Nephron (organoid): ENCODE data around the gene TMEM220.

Experiments
- H3K27ac Mint-ChIP-seq, 3 experiments: 2 replicates each; pipeline ENCODE4 v1.8.0; 2020; ENCODE audit warnings: mixed read lengths in 3 of 3, mild to moderate bottlenecking in 2 of 3, moderate library complexity in 1 of 3
- H3K27me3 Mint-ChIP-seq: 2 replicates; pipeline ENCODE4 v1.8.0; 2021; ENCODE audit warnings: low read depth, mild to moderate bottlenecking, moderate library complexity, mixed read lengths
- H3K36me3 Mint-ChIP-seq: 2 replicates; pipeline ENCODE4 v1.8.0; 2020; ENCODE audit warnings: low read depth, mixed read lengths
- H3K4me1 Mint-ChIP-seq: 2 replicates; pipeline ENCODE4 v1.8.0; 2020; ENCODE audit warnings: mixed read lengths
- H3K4me3 Mint-ChIP-seq, 3 experiments: 2 replicates each; pipeline ENCODE4 v1.8.0; 2020; ENCODE audit warnings: mild to moderate bottlenecking in 3 of 3, mixed read lengths in 3 of 3, moderate library complexity in 2 of 3
- H3K9me3 Mint-ChIP-seq: 2 replicates; pipeline ENCODE4 v1.8.0; 2020; ENCODE audit warnings: mixed read lengths
- TF ChIP-seq, protein P1 (sequence below), 3 experiments: fragments of 200-600 bp; sonication (generic); IDR thresholded peaks; one replicate each; pipeline ENCODE4 v1.5.0; 2021; ENCODE audit warnings: antibody characterized with exemption in 3 of 3; ENCODE audit not compliant: unreplicated experiment in 3 of 3

The TMEM220 gene

DNA sequence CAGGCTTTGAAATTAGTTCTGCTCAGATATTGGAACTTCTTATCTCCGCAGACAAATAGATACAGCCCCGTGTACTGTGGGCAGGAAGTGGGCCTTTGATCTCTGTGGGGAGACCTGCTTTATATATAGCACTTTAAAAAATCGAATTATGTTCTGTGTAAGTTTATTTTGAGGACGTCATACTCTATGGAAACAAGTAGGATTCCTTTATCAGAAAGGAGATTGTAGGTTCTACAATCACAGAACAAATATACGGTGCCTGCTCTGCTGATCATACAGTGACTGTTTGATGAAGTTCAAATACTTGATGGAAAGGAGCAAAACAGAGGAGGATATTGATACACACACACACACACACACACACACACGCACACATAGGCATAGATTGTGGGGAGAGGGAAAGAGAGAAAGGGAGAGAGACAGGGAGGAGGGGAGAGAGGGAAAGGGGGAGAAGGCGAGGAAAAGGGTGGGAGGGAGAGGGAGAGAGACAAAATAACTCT, 14.7 kb upstream of the TMEM220 start:
- H3K4me3 Mint-ChIP-seq: no peak overlapping the region
- H3K9me3 Mint-ChIP-seq: no peaks in the 10 kb centered on the region
- no peak overlapping the region for H3K27ac Mint-ChIP-seq
- TF ChIP-seq, protein P1, sequence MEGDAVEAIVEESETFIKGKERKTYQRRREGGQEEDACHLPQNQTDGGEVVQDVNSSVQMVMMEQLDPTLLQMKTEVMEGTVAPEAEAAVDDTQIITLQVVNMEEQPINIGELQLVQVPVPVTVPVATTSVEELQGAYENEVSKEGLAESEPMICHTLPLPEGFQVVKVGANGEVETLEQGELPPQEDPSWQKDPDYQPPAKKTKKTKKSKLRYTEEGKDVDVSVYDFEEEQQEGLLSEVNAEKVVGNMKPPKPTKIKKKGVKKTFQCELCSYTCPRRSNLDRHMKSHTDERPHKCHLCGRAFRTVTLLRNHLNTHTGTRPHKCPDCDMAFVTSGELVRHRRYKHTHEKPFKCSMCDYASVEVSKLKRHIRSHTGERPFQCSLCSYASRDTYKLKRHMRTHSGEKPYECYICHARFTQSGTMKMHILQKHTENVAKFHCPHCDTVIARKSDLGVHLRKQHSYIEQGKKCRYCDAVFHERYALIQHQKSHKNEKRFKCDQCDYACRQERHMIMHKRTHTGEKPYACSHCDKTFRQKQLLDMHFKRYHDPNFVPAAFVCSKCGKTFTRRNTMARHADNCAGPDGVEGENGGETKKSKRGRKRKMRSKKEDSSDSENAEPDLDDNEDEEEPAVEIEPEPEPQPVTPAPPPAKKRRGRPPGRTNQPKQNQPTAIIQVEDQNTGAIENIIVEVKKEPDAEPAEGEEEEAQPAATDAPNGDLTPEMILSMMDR (IDR thresholded peaks at IDR 0.05; ENCODE audit: unreplicated experiment in 3 of 3): no peak
- H3K4me1 Mint-ChIP-seq: peaks cover 28% of the 10 kb centered on the region
- no peaks in the 10 kb centered on the region for H3K36me3 Mint-ChIP-seq
- H3K27me3 Mint-ChIP-seq: peaks cover 12% of the 10 kb centered on the region

DNA sequence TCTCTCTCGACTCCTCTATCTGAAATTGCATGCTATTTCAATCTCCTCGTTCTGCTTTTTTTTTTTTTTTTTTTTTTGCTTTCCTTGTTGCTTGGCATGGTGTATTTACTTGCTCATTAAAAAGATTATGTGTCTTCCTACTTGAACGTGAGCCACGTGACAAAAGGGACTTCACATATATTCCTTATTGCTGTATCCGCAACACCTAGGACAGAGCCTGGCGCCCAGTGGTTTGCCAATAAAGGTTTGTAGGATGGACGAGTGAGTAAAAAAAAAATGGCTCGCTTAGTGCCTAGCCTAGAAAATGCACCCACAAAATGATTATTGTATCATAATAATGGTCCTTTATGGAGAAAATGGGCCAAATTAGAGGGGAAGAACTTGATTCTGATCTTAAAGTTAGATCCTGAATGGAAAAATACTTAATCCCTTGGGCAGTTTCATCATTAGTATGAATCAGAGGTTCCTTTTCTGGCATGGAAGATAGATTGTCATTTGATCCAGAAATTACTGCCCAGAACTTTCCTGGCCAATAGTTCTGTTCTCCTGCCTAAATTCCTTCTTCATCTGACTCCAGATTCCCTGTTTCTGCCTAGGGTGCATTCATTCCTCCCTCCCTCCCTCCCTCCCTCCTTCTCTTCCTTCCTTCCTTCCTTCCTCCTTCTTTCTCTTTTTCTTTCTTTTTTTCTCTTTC, 13.6 kb upstream of the TMEM220 start:
- peaks cover 5% of the 10 kb centered on the region for H3K27me3 Mint-ChIP-seq
- H3K4me1 Mint-ChIP-seq: peaks cover 31% of the 10 kb centered on the region
- no peaks in the 10 kb centered on the region for H3K36me3 Mint-ChIP-seq
- H3K4me3 Mint-ChIP-seq: no peak overlapping the region
- no peak overlapping the region for H3K27ac Mint-ChIP-seq
- H3K9me3 Mint-ChIP-seq: no peaks in the 10 kb centered on the region
- TF ChIP-seq, protein P1 (IDR thresholded peaks at IDR 0.05; ENCODE audit: unreplicated experiment in 3 of 3): no peak

DNA sequence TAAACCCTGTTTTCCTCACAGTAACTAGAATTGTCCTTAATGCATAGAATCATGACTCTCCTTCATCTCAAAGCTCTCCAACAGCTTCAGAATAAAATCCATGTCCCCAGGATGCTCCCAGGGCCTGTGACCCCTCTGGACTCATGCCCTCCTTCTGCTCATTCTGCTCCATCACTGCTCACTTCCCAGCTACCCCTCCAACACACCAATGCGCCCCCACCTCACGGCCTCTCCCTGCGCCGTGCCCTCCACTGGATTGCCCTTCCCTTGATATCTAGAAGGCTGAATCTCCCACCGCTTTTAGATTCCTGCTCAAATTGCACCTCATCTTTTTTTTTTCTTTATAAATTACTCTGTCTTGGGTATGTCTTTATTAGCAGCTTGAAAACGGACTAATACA, 12.6 kb upstream of the TMEM220 start:
- Mint-ChIP-seq H3K9me3 (no peaks in the 10 kb centered on the region), H3K4me1 (peaks cover 25% of the 10 kb centered on the region), H3K27ac (no peak overlapping the region), H3K36me3 (no peaks in the 10 kb centered on the region), H3K27me3 (peaks cover 8% of the 10 kb centered on the region), H3K4me3 (no peak overlapping the region)
- TF ChIP-seq, protein P1 (IDR thresholded peaks at IDR 0.05; ENCODE audit: unreplicated experiment in 3 of 3): no peak

DNA sequence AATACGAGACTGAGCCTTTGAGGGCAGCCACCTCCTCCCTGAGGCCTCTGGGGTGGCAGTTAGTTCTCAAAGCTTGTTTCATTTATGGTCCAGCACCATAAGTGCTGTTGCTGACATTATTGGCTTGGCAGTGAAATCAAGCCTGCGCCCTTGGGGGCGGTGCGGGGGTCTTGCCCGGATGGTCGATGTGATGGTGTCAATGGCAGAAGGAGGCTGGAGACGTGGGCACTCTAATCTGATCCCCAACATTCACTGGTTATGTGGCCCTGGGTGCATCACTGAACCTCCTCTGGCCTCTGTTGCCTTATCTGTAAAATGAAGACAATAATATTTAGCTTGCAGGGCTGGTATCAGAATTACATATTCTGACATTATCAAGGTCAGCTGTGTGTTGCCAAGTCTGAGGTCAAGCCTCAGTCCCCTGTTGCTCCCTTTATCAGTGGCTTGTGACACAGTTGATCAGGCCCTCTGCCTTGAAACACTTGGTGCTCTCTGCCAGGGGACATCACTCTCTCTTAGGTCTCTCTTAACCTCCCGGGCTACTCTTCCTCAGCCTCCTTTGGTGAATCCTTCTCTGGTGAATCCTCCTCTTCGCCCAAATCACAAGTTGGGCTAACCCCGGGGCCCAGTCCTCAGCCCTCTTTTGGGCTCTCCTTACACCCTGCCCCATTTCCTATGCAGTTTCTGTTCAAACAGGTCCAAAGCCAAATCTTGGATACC, 11.8 kb upstream of the TMEM220 start:
- Mint-ChIP-seq H3K9me3 (no peaks in the 10 kb centered on the region), H3K36me3 (no peaks in the 10 kb centered on the region), H3K4me3 (no peak overlapping the region), H3K27ac (no peak overlapping the region), H3K4me1 (peaks cover 22% of the 10 kb centered on the region), H3K27me3 (peaks cover 8% of the 10 kb centered on the region)
- TF ChIP-seq, protein P1 (IDR thresholded peaks at IDR 0.05; ENCODE audit: unreplicated experiment in 3 of 3): no peak

DNA sequence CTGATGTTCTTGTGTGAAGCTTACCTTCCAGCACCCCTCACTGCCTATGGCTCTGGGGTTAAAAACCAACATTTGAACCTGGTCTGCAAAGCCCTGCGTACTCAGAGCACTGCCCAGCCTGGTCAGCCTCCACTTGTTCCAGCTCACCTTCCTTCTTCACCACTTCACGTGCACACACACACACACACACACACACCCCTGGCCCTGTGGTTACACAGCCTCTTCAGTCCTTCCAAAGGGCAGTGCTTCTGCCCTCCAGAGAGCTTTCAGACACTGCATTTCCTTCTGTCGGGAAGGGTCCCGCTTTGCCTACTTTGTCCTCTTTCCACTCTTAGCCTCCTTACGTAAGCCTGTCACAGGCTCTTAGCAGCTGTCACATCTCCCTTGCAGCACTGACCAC, 9.6 kb upstream of the TMEM220 start:
- TF ChIP-seq, protein P1 (IDR thresholded peaks at IDR 0.05; ENCODE audit: unreplicated experiment in 3 of 3): no peak
- Mint-ChIP-seq H3K4me1 (peaks cover 11% of the 10 kb centered on the region), H3K27ac (no peak overlapping the region), H3K36me3 (no peaks in the 10 kb centered on the region), H3K9me3 (no peaks in the 10 kb centered on the region), H3K4me3 (no peak overlapping the region), H3K27me3 (peaks cover 12% of the 10 kb centered on the region)
